MM.1S (cell line): Measurements from ENCODE around the gene SYT2.
"Not testable (repeated sequence)": the region's sequence is repeated elsewhere in the genome, so short reads cannot be mapped to it uniquely, and the experiment has no call there.

Experiments used
- DNase-seq: peaks from one replicate; pipeline ENCODE4 v3.0.0-alpha.2; 2015
- H2AFZ ChIP-seq: fragments of 300-600 bp; sonication (generic); 2 replicates; pipeline ENCODE4 v1.6.0; 2016; ENCODE audit warnings: antibody characterized with exemption, low read length
- H3F3A ChIP-seq: fragments of 300-600 bp; sonication (generic); 2 replicates; pipeline ENCODE4 v1.6.1; 2016; ENCODE audit warnings: mild to moderate bottlenecking, antibody characterized with exemption, low read length, moderate library complexity, mixed read lengths; ENCODE audit not compliant: insufficient read depth
- H3K27ac ChIP-seq: fragments of 300-600 bp; sonication (generic); 2 replicates; pipeline ENCODE4 v1.5.1; 2016; ENCODE audit warnings: mild to moderate bottlenecking, low read length
- H3K27me3 ChIP-seq: fragments of 300-600 bp; sonication (generic); replicated peaks from 2 replicates; pipeline ENCODE4 v1.6.0; 2016; ENCODE audit warnings: low read length; ENCODE audit not compliant: insufficient read depth
- H3K36me3 ChIP-seq: fragments of 300-600 bp; sonication (generic); replicated peaks from 2 replicates; pipeline ENCODE4 v1.6.1; 2016; ENCODE audit warnings: mild to moderate bottlenecking, low read length, mixed read lengths; ENCODE audit not compliant: insufficient read depth
- H3K4me1 ChIP-seq: fragments of 300-600 bp; sonication (generic); 2 replicates; pipeline ENCODE4 v1.6.1; 2016; ENCODE audit warnings: low read length, mixed read lengths
- H3K4me2 ChIP-seq: fragments of 300-600 bp; sonication (generic); 2 replicates; pipeline ENCODE4 v1.6.0; 2016; ENCODE audit warnings: low read depth, low read length
- H3K4me3 ChIP-seq: fragments of 300-600 bp; sonication (generic); 2 replicates; pipeline ENCODE4 v1.5.1; 2016; ENCODE audit warnings: low read length, mixed read lengths
- H3K79me2 ChIP-seq: fragments of 300-600 bp; sonication (generic); 2 replicates; pipeline ENCODE4 v1.6.1; 2016; ENCODE audit warnings: mixed run types, low read length, mixed read lengths
- H3K9ac ChIP-seq: fragments of 300-600 bp; sonication (generic); 2 replicates; pipeline ENCODE4 v1.6.1; 2016; ENCODE audit warnings: low read length, mixed read lengths
- H3K9me2 ChIP-seq: fragments of 300-600 bp; sonication (generic); replicated peaks from 2 replicates; pipeline ENCODE4 v1.6.1; 2016; ENCODE audit warnings: mild to moderate bottlenecking, low read length, mixed read lengths; ENCODE audit not compliant: insufficient read depth
- H3K9me3 ChIP-seq: fragments of 300-600 bp; sonication (generic); replicated peaks from 2 replicates; pipeline ENCODE4 v1.6.1; 2016; ENCODE audit warnings: mild to moderate bottlenecking, low read length, mixed read lengths; ENCODE audit not compliant: insufficient read depth
- H4K20me1 ChIP-seq: fragments of 300-600 bp; sonication (generic); 2 replicates; pipeline ENCODE4 v1.6.1; 2016; ENCODE audit warnings: mild to moderate bottlenecking, low read length, moderate library complexity, mixed read lengths; ENCODE audit not compliant: insufficient read depth
- CTCF ChIP-seq: fragments of 300-600 bp; sonication (generic); IDR thresholded peaks from 2 replicates; pipeline ENCODE4 v1.5.1; 2016; ENCODE audit warnings: antibody characterized with exemption, low read length, mixed read lengths
- EZH2 ChIP-seq: fragments of 300-600 bp; sonication (generic); optimal IDR thresholded peaks from 2 replicates; pipeline ENCODE3; 2017; ENCODE audit warnings: low read depth, mild to moderate bottlenecking, antibody characterized with exemption, low read length, mixed read lengths
- EZH2phosphoT487 ChIP-seq: fragments of 300-600 bp; sonication (generic); IDR thresholded peaks from 2 replicates; pipeline ENCODE4 v1.6.1; 2018; ENCODE audit warnings: antibody characterized with exemption, low read length

The SYT2 gene

GRCh38 chr1:202552615-202553014, 157.6 kb downstream of the SYT2 start:
- DNase-seq, H3K9ac ChIP-seq, H3K4me3 ChIP-seq, H3K36me3 ChIP-seq, H2AFZ ChIP-seq, H3K27me3 ChIP-seq, H4K20me1 ChIP-seq, H3K4me2 ChIP-seq, H3K9me2 ChIP-seq, H3K79me2 ChIP-seq, H3K9me3 ChIP-seq: not testable (repeated sequence)
- Histone ChIP-seq H3K4me1 (peaks cover 42% of the 10 kb centered on the region), H3K27ac (peak overlapping the region; percentile 22; the same call in 1 of the 2 replicates), H3F3A (peaks cover 16% of the 10 kb centered on the region)

- H3F3A ChIP-seq: peaks cover 24% of the 10 kb centered on the region
- H3K4me2 ChIP-seq: no peak overlapping the region
- DNase-seq: no peak
- H3K79me2 ChIP-seq: no peaks in the 10 kb centered on the region
- H3K27me3 ChIP-seq: no peaks in the 10 kb centered on the region
- peaks cover 48% of the 10 kb centered on the region for H3K4me1 ChIP-seq
- no peak overlapping the region for H3K27ac ChIP-seq
- no peak overlapping the region for H3K9ac ChIP-seq
- no peak overlapping the region for H2AFZ ChIP-seq
- H4K20me1 ChIP-seq: no peaks in the 10 kb centered on the region
- H3K9me3 ChIP-seq: no peaks in the 10 kb centered on the region
- no peak overlapping the region for H3K4me3 ChIP-seq
- H3K9me2 ChIP-seq: no peaks in the 10 kb centered on the region
- no peak for TF ChIP-seq EZH2
- no peak for TF ChIP-seq CTCF
- no peak for TF ChIP-seq EZH2phosphoT487
- H3K36me3 ChIP-seq: no peaks in the 10 kb centered on the region
These were observed 158.6 kb downstream of the SYT2 start for GRCh38 chr1:202551683-202552082.

- not testable (repeated sequence) for H3K27ac ChIP-seq, H3K9me2 ChIP-seq, H3K36me3 ChIP-seq, H3K27me3 ChIP-seq, H4K20me1 ChIP-seq, DNase-seq, H3K4me2 ChIP-seq, H3K9me3 ChIP-seq, H2AFZ ChIP-seq, H3K79me2 ChIP-seq, H3K9ac ChIP-seq, H3K4me3 ChIP-seq
- Histone ChIP-seq H3F3A (peaks cover 34% of the 10 kb centered on the region), H3K4me1 (peaks cover 59% of the 10 kb centered on the region)
These were observed 160.2 kb downstream of the SYT2 start for GRCh38 chr1:202550088-202550487.

GRCh38 chr1:202547215-202547614, 163.0 kb downstream of the SYT2 start:
- TF ChIP-seq EZH2phosphoT487 (no peak), CTCF (no peak), EZH2 (no peak)
- Histone ChIP-seq H2AFZ (no peak overlapping the region), H3K4me3 (peak overlapping the region; percentile 15; the same call in 1 of the 2 replicates), H3K27me3 (no peaks in the 10 kb centered on the region), H3K4me1 (peaks cover 40% of the 10 kb centered on the region), H3K9me2 (no peaks in the 10 kb centered on the region), H3K4me2 (peak overlapping the region; percentile 59), H3K9me3 (no peaks in the 10 kb centered on the region), H3K27ac (peak overlapping the region; percentile 65; the same call in 1 of the 2 replicates), H3K9ac (peak overlapping the region; percentile 13; the same call in 1 of the 2 replicates), H3F3A (peaks cover 20% of the 10 kb centered on the region), H4K20me1 (no peaks in the 10 kb centered on the region), H3K79me2 (no peaks in the 10 kb centered on the region), H3K36me3 (no peaks in the 10 kb centered on the region)
- peak; percentile 45 for DNase-seq

- not testable (repeated sequence) for H3K9me2 ChIP-seq, H2AFZ ChIP-seq, H3K79me2 ChIP-seq, H4K20me1 ChIP-seq, H3K9me3 ChIP-seq, H3K36me3 ChIP-seq, H3K27me3 ChIP-seq
- Histone ChIP-seq H3K4me2 (peak overlapping the region; percentile 59), H3F3A (peaks cover 18% of the 10 kb centered on the region), H3K9ac (peak overlapping the region; percentile 13; the same call in 1 of the 2 replicates), H3K27ac (peak overlapping the region; percentile 65; the same call in 1 of the 2 replicates), H3K4me1 (peaks cover 36% of the 10 kb centered on the region), H3K4me3 (peak overlapping the region; percentile 27)
- peak; percentile 82 for DNase-seq
These were observed 163.5 kb downstream of the SYT2 start for GRCh38 chr1:202546796-202547195.

- H3K79me2 ChIP-seq, H4K20me1 ChIP-seq, H2AFZ ChIP-seq, H3K9me2 ChIP-seq, H3K9ac ChIP-seq, H3K36me3 ChIP-seq, H3K27me3 ChIP-seq, H3K9me3 ChIP-seq, DNase-seq: not testable (repeated sequence)
- Histone ChIP-seq H3K27ac (peak overlapping the region; percentile 65; the same call in 1 of the 2 replicates), H3F3A (peaks cover 18% of the 10 kb centered on the region), H3K4me3 (peak overlapping the region; percentile 27), H3K4me2 (peak overlapping the region; percentile 52), H3K4me1 (peaks cover 32% of the 10 kb centered on the region)
These were observed 163.9 kb downstream of the SYT2 start for GRCh38 chr1:202546377-202546776.
